ENCODE data around the gene IGSF5.
A peak's percentile ranks its signal among the peaks of the same experiment; 100 is the strongest.

Gene IGSF5

GRCh38 chr21:39726133-39726532 is 18.9 kb upstream of the IGSF5 start:
- Histone ChIP-seq H2BK12ac (ENCODE audit: low read length) (no peak overlapping the region), H3K9me3 (ENCODE audit: insufficient read depth, low read depth, low read length) (no peaks in the 10 kb centered on the region), H2AFZ (ENCODE audit: insufficient read depth, low read length, poor library complexity) (no peak overlapping the region), H2BK5ac (ENCODE audit: low read depth, low read length, poor library complexity) (no peak overlapping the region), H3K27ac (ENCODE audit: low read depth, low read length) (no peak overlapping the region), H3K9ac (ENCODE audit: low read length) (no peak overlapping the region), H3K4me1 (ENCODE audit: control insufficient read depth in 1 of 2, insufficient read depth in 2 of 2, low read length in 2 of 2) (peaks cover 0 to 3% of the 10 kb centered on the region in 2 experiments), H3K18ac (ENCODE audit: low read length) (no peak overlapping the region), H3K4ac (ENCODE audit: low read depth, low read length) (no peak overlapping the region), H3K36me3 (ENCODE audit: control insufficient read depth in 1 of 2, insufficient read depth in 2 of 2, low read length in 2 of 2) (no peaks in the 10 kb centered on the region), H3K4me3 (ENCODE audit: low read depth, low read length) (no peak overlapping the region), H3K79me2 (ENCODE audit: control insufficient read depth, insufficient read depth, low read length, poor library complexity) (no peaks in the 10 kb centered on the region), H4K12ac (ENCODE audit: low read depth, low read length) (no peak overlapping the region), H4K8ac (ENCODE audit: low read depth, low read length) (no peak overlapping the region), H2AK5ac (ENCODE audit: low read length) (no peak overlapping the region), H3K23ac (ENCODE audit: low read length) (no peak overlapping the region), H3K79me1 (ENCODE audit: low read length) (no peaks in the 10 kb centered on the region), H3K27me3 (ENCODE audit: insufficient read depth, low read length) (no peaks in the 10 kb centered on the region), H3K4me2 (ENCODE audit: low read length) (no peak overlapping the region), H4K91ac (ENCODE audit: low read depth, low read length) (no peak overlapping the region), H2BK120ac (ENCODE audit: insufficient read depth, low read length, poor library complexity) (no peak overlapping the region), H3K14ac (ENCODE audit: low read length) (no peak overlapping the region)
- no peak for DNase-seq
- WGBS (ENCODE audit: extremely low coverage, insufficient coverage, insufficient read length) = no CpG with 5 or more reads among the region's 7 CpGs

GRCh38 chr21:39727401-39728120 is 17.4 kb upstream of the IGSF5 start:
- Histone ChIP-seq H3K23ac (ENCODE audit: low read length) (no peak overlapping the region), H3K36me3 (ENCODE audit: control insufficient read depth in 1 of 2, insufficient read depth in 2 of 2, low read length in 2 of 2) (no peaks in the 10 kb centered on the region), H3K9me3 (ENCODE audit: insufficient read depth, low read depth, low read length) (no peaks in the 10 kb centered on the region), H3K4ac (ENCODE audit: low read depth, low read length) (no peak overlapping the region), H3K4me1 (ENCODE audit: control insufficient read depth in 1 of 2, insufficient read depth in 2 of 2, low read length in 2 of 2) (peaks cover 0 to 3% of the 10 kb centered on the region in 2 experiments), H3K9ac (ENCODE audit: low read length) (no peak overlapping the region), H4K8ac (ENCODE audit: low read depth, low read length) (no peak overlapping the region), H2BK5ac (ENCODE audit: low read depth, low read length, poor library complexity) (no peak overlapping the region), H3K4me3 (ENCODE audit: low read depth, low read length) (no peak overlapping the region), H3K18ac (ENCODE audit: low read length) (no peak overlapping the region), H4K91ac (ENCODE audit: low read depth, low read length) (no peak overlapping the region), H2AFZ (ENCODE audit: insufficient read depth, low read length, poor library complexity) (no peak overlapping the region), H3K14ac (ENCODE audit: low read length) (no peak overlapping the region), H3K27me3 (ENCODE audit: insufficient read depth, low read length) (no peaks in the 10 kb centered on the region), H3K79me2 (ENCODE audit: control insufficient read depth, insufficient read depth, low read length, poor library complexity) (no peaks in the 10 kb centered on the region), H2BK12ac (ENCODE audit: low read length) (no peak overlapping the region), H3K79me1 (ENCODE audit: low read length) (no peaks in the 10 kb centered on the region), H2BK120ac (ENCODE audit: insufficient read depth, low read length, poor library complexity) (no peak overlapping the region), H4K12ac (ENCODE audit: low read depth, low read length) (no peak overlapping the region), H2AK5ac (ENCODE audit: low read length) (no peak overlapping the region), H3K27ac (ENCODE audit: low read depth, low read length) (no peak overlapping the region), H3K4me2 (ENCODE audit: low read length) (no peak overlapping the region)
- peak; percentile 75 to 88 for DNase-seq
- no CpG with 5 or more reads among the region's 15 CpGs for WGBS (ENCODE audit: extremely low coverage, insufficient coverage, insufficient read length)

GRCh38 chr21:39728341-39728740 is 16.6 kb upstream of the IGSF5 start:
- peak; percentile 95 to 97 for DNase-seq
- Histone ChIP-seq H3K79me2 (ENCODE audit: control insufficient read depth, insufficient read depth, low read length, poor library complexity) (no peaks in the 10 kb centered on the region), H2BK120ac (ENCODE audit: insufficient read depth, low read length, poor library complexity) (no peak overlapping the region), H3K9me3 (ENCODE audit: insufficient read depth, low read depth, low read length) (no peaks in the 10 kb centered on the region), H3K23ac (ENCODE audit: low read length) (no peak overlapping the region), H3K9ac (ENCODE audit: low read length) (no peak overlapping the region), H3K14ac (ENCODE audit: low read length) (no peak overlapping the region), H3K27me3 (ENCODE audit: insufficient read depth, low read length) (no peaks in the 10 kb centered on the region), H3K4ac (ENCODE audit: low read depth, low read length) (no peak overlapping the region), H4K12ac (ENCODE audit: low read depth, low read length) (no peak overlapping the region), H2AFZ (ENCODE audit: insufficient read depth, low read length, poor library complexity) (no peak overlapping the region), H2BK12ac (ENCODE audit: low read length) (no peak overlapping the region), H3K27ac (ENCODE audit: low read depth, low read length) (no peak overlapping the region), H2BK5ac (ENCODE audit: low read depth, low read length, poor library complexity) (no peak overlapping the region), H3K36me3 (ENCODE audit: control insufficient read depth in 1 of 2, insufficient read depth in 2 of 2, low read length in 2 of 2) (no peaks in the 10 kb centered on the region), H2AK5ac (ENCODE audit: low read length) (no peak overlapping the region), H3K4me1 (ENCODE audit: control insufficient read depth in 1 of 2, insufficient read depth in 2 of 2, low read length in 2 of 2) (peaks cover 0 to 3% of the 10 kb centered on the region in 2 experiments), H3K4me2 (ENCODE audit: low read length) (no peak overlapping the region), H4K91ac (ENCODE audit: low read depth, low read length) (no peak overlapping the region), H4K8ac (ENCODE audit: low read depth, low read length) (no peak overlapping the region), H3K79me1 (ENCODE audit: low read length) (no peaks in the 10 kb centered on the region), H3K18ac (ENCODE audit: low read length) (no peak overlapping the region), H3K4me3 (ENCODE audit: low read depth, low read length) (no peak overlapping the region)
- WGBS (ENCODE audit: extremely low coverage, insufficient coverage, insufficient read length) = no CpG with 5 or more reads among the region's 6 CpGs

DNA sequence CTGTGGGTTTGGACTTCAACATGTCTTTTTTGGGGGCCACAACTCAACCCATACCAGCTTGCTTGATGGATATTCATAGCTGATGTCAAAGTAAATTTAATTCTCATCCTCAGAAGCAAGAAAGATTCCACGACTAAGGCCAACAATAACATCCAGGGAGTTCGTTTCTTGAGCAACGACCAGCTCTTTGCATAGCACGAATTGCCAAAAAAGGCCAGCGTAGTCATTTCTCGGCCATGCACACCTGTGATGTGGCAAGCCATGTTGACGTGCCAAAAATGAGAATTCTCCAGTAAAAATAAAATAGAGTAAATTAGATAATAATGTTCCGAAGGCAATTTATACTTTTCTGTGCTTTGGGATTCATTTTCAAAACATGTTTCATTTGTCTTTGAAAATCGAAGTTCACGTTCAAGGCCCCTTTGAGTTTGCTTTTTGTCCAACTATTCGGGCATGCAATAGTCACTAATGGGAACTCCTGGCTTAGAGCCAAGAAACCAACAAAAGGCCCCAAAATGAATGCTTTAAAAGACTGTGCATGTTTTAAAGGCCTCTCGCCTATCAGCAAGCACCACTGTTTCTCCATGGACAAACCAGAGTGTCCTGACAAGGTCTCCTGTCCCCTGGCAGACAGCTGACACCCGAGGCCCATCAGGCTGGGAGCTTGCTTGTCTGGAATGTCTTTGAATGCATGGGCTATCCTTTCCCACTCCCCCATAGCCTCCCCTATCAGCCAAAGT is 14.4 kb upstream of the IGSF5 start:
- Histone ChIP-seq H2AK5ac (ENCODE audit: low read length) (no peak overlapping the region), H3K79me1 (ENCODE audit: low read length) (no peaks in the 10 kb centered on the region), H3K36me3 (ENCODE audit: control insufficient read depth in 1 of 2, insufficient read depth in 2 of 2, low read length in 2 of 2) (no peaks in the 10 kb centered on the region), H3K27me3 (ENCODE audit: insufficient read depth, low read length) (no peaks in the 10 kb centered on the region), H3K9me3 (ENCODE audit: insufficient read depth, low read depth, low read length) (no peaks in the 10 kb centered on the region), H3K14ac (ENCODE audit: low read length) (no peak overlapping the region), H3K4ac (ENCODE audit: low read depth, low read length) (no peak overlapping the region), H2BK5ac (ENCODE audit: low read depth, low read length, poor library complexity) (no peak overlapping the region), H2AFZ (ENCODE audit: insufficient read depth, low read length, poor library complexity) (no peak overlapping the region), H3K79me2 (ENCODE audit: control insufficient read depth, insufficient read depth, low read length, poor library complexity) (no peaks in the 10 kb centered on the region), H3K18ac (ENCODE audit: low read length) (no peak overlapping the region), H3K4me3 (ENCODE audit: low read depth, low read length) (no peak overlapping the region), H3K9ac (ENCODE audit: low read length) (no peak overlapping the region), H2BK120ac (ENCODE audit: insufficient read depth, low read length, poor library complexity) (no peak overlapping the region), H3K27ac (ENCODE audit: low read depth, low read length) (no peak overlapping the region), H4K91ac (ENCODE audit: low read depth, low read length) (no peak overlapping the region), H3K23ac (ENCODE audit: low read length) (no peak overlapping the region), H4K12ac (ENCODE audit: low read depth, low read length) (no peak overlapping the region), H2BK12ac (ENCODE audit: low read length) (no peak overlapping the region), H3K4me2 (ENCODE audit: low read length) (no peak overlapping the region), H3K4me1 (ENCODE audit: control insufficient read depth in 1 of 2, insufficient read depth in 2 of 2, low read length in 2 of 2) (peaks cover 0 to 3% of the 10 kb centered on the region in 2 experiments), H4K8ac (ENCODE audit: low read depth, low read length) (no peak overlapping the region)
- WGBS (ENCODE audit: extremely low coverage, insufficient coverage, insufficient read length) = no CpG with 5 or more reads among the region's 13 CpGs
- peak; percentile 64 to 82 for DNase-seq

All from trophoblast cell (in vitro differentiated cells and primary cell).